ENCODE data around the gene HOXA1.

Gene HOXA1

GRCh38 chr7:27139334-27140125 lies 43.7 kb upstream of the HOXA1 start:
- ATAC-seq (replicated peaks; ENCODE audit: extremely low read depth, poor library complexity, severe bottlenecking) (no peak), DNase-seq (ENCODE audit: low spot score in 2 of 2) (no peak)
- Mint-ChIP-seq H3K27me3 (peaks cover 65% of the 10 kb centered on the region), H3K9me3 (no peaks in the 10 kb centered on the region), H3K4me1 (no peaks in the 10 kb centered on the region), H3K27ac (ENCODE audit: low read depth) (no peak overlapping the region), H3K4me3 (no peak overlapping the region), H3K36me3 (ENCODE audit: insufficient read depth) (no peaks in the 10 kb centered on the region)

GRCh38 chr7:27138985-27139333 lies 43.2 kb upstream of the HOXA1 start:
- Mint-ChIP-seq H3K36me3 (ENCODE audit: insufficient read depth) (no peaks in the 10 kb centered on the region), H3K27ac (ENCODE audit: low read depth) (no peak overlapping the region), H3K4me3 (no peak overlapping the region), H3K9me3 (no peaks in the 10 kb centered on the region), H3K4me1 (no peaks in the 10 kb centered on the region), H3K27me3 (peaks cover 70% of the 10 kb centered on the region)
- ATAC-seq (replicated peaks; ENCODE audit: extremely low read depth, poor library complexity, severe bottlenecking) (no peak), DNase-seq (ENCODE audit: low spot score in 2 of 2) (no peak)

- Mint-ChIP-seq H3K4me1 (no peaks in the 10 kb centered on the region), H3K36me3 (ENCODE audit: insufficient read depth) (no peaks in the 10 kb centered on the region), H3K9me3 (no peaks in the 10 kb centered on the region), H3K4me3 (no peak overlapping the region), H3K27ac (ENCODE audit: low read depth) (no peak overlapping the region), H3K27me3 (peaks cover 75% of the 10 kb centered on the region)
- ATAC-seq (replicated peaks; ENCODE audit: extremely low read depth, poor library complexity, severe bottlenecking) (no peak), DNase-seq (ENCODE audit: low spot score in 2 of 2) (no peak)
Observed at GRCh38 chr7:27138472-27138871, 42.7 kb upstream of the HOXA1 start.

GRCh38 chr7:27137640-27138315 lies 42.0 kb upstream of the HOXA1 start:
- no peaks in the 10 kb centered on the region for H3K36me3 Mint-ChIP-seq (ENCODE audit: insufficient read depth)
- ATAC-seq (replicated peaks; ENCODE audit: extremely low read depth, poor library complexity, severe bottlenecking) = no peak
- H3K4me1 Mint-ChIP-seq = no peaks in the 10 kb centered on the region
- peaks cover 80% of the 10 kb centered on the region for H3K27me3 Mint-ChIP-seq
- DNase-seq (ENCODE audit: low spot score in 2 of 2) = no peak
- no peak overlapping the region for H3K4me3 Mint-ChIP-seq
- H3K9me3 Mint-ChIP-seq = no peaks in the 10 kb centered on the region
- H3K27ac Mint-ChIP-seq (ENCODE audit: low read depth) = no peak overlapping the region

GRCh38 chr7:27134392-27134791 lies 38.6 kb upstream of the HOXA1 start:
- Mint-ChIP-seq H3K9me3 (no peaks in the 10 kb centered on the region), H3K36me3 (ENCODE audit: insufficient read depth) (no peaks in the 10 kb centered on the region), H3K4me3 (no peak overlapping the region), H3K4me1 (no peaks in the 10 kb centered on the region), H3K27me3 (peaks cover 64% of the 10 kb centered on the region), H3K27ac (ENCODE audit: low read depth) (no peak overlapping the region)
- DNase-seq (ENCODE audit: low spot score in 2 of 2) = no peak
- no peak for ATAC-seq (replicated peaks; ENCODE audit: extremely low read depth, poor library complexity, severe bottlenecking)

- no peaks in the 10 kb centered on the region for H3K36me3 Mint-ChIP-seq (ENCODE audit: insufficient read depth)
- ATAC-seq (replicated peaks; ENCODE audit: extremely low read depth, poor library complexity, severe bottlenecking) = no peak
- H3K27ac Mint-ChIP-seq (ENCODE audit: low read depth) = no peak overlapping the region
- H3K4me3 Mint-ChIP-seq = no peak overlapping the region
- no peak for DNase-seq (ENCODE audit: low spot score in 2 of 2)
- H3K27me3 Mint-ChIP-seq = peaks cover 68% of the 10 kb centered on the region
- no peaks in the 10 kb centered on the region for H3K4me1 Mint-ChIP-seq
- no peaks in the 10 kb centered on the region for H3K9me3 Mint-ChIP-seq
Observed at GRCh38 chr7:27133409-27134231, 37.8 kb upstream of the HOXA1 start.

- no peaks in the 10 kb centered on the region for H3K36me3 Mint-ChIP-seq (ENCODE audit: insufficient read depth)
- no peaks in the 10 kb centered on the region for H3K9me3 Mint-ChIP-seq
- no peak for ATAC-seq (replicated peaks; ENCODE audit: extremely low read depth, poor library complexity, severe bottlenecking)
- peaks cover 68% of the 10 kb centered on the region for H3K27me3 Mint-ChIP-seq
- no peaks in the 10 kb centered on the region for H3K4me1 Mint-ChIP-seq
- no peak for DNase-seq (ENCODE audit: low spot score in 2 of 2)
- no peak overlapping the region for H3K27ac Mint-ChIP-seq (ENCODE audit: low read depth)
- no peak overlapping the region for H3K4me3 Mint-ChIP-seq
Observed at GRCh38 chr7:27132978-27133377, 37.2 kb upstream of the HOXA1 start.

- Mint-ChIP-seq H3K4me1 (no peaks in the 10 kb centered on the region), H3K9me3 (no peaks in the 10 kb centered on the region), H3K27me3 (peaks cover 68% of the 10 kb centered on the region), H3K4me3 (no peak overlapping the region), H3K36me3 (ENCODE audit: insufficient read depth) (no peaks in the 10 kb centered on the region), H3K27ac (ENCODE audit: low read depth) (no peak overlapping the region)
- ATAC-seq (replicated peaks; ENCODE audit: extremely low read depth, poor library complexity, severe bottlenecking) = no peak
- DNase-seq (ENCODE audit: low spot score in 2 of 2) = no peak
Observed at GRCh38 chr7:27132214-27132613, 36.4 kb upstream of the HOXA1 start.

- Mint-ChIP-seq H3K36me3 (ENCODE audit: insufficient read depth) (no peaks in the 10 kb centered on the region), H3K4me1 (no peaks in the 10 kb centered on the region), H3K27ac (ENCODE audit: low read depth) (no peak overlapping the region), H3K27me3 (peaks cover 68% of the 10 kb centered on the region), H3K9me3 (no peaks in the 10 kb centered on the region), H3K4me3 (peak overlapping the region; percentile 44)
- ATAC-seq (replicated peaks; ENCODE audit: extremely low read depth, poor library complexity, severe bottlenecking) (no peak), DNase-seq (ENCODE audit: low spot score in 2 of 2) (no peak)
Observed at GRCh38 chr7:27131390-27131819, 35.6 kb upstream of the HOXA1 start.

GRCh38 chr7:27130540-27131389 lies 35.0 kb upstream of the HOXA1 start, which contains the start of gene HOXA4:
Gene HOXA4, minus strand, starts transcription at chr7:27130757. Its CDS starts 24 bp downstream, at chr7:27130733.
- peaks cover 68% of the 10 kb centered on the region for H3K27me3 Mint-ChIP-seq
- DNase-seq (ENCODE audit: low spot score in 2 of 2) (peak; percentile 44 to 52), ATAC-seq (replicated peaks; ENCODE audit: extremely low read depth, poor library complexity, severe bottlenecking) (peak; percentile 80)
- no peaks in the 10 kb centered on the region for H3K9me3 Mint-ChIP-seq
- no peaks in the 10 kb centered on the region for H3K4me1 Mint-ChIP-seq
- H3K27ac Mint-ChIP-seq (ENCODE audit: low read depth) = no peak within 1 kb of the TSS
- no peaks in the 10 kb centered on the region for H3K36me3 Mint-ChIP-seq (ENCODE audit: insufficient read depth)
- peak within 1 kb of the TSS; percentile 44 for H3K4me3 Mint-ChIP-seq

GRCh38 chr7:27129729-27130539 lies 34.1 kb upstream of the HOXA1 start:
- H3K4me1 Mint-ChIP-seq = no peaks in the 10 kb centered on the region
- H3K36me3 Mint-ChIP-seq (ENCODE audit: insufficient read depth) = no peaks in the 10 kb centered on the region
- DNase-seq (ENCODE audit: low spot score in 2 of 2) = no peak
- no peak overlapping the region for H3K4me3 Mint-ChIP-seq
- no peak overlapping the region for H3K27ac Mint-ChIP-seq (ENCODE audit: low read depth)
- peaks cover 68% of the 10 kb centered on the region for H3K27me3 Mint-ChIP-seq
- H3K9me3 Mint-ChIP-seq = no peaks in the 10 kb centered on the region
- ATAC-seq (replicated peaks; ENCODE audit: extremely low read depth, poor library complexity, severe bottlenecking) = peak; percentile 7

All from central memory CD8-positive, alpha-beta T cell (primary cell).